Ishikawa (cell line): ENCODE data around the gene HOXB6.

Experiments used
- CREB1 ChIP-seq: IDR thresholded peaks from 2 replicates; pipeline ENCODE4 v1.6.1; 2012; ENCODE audit warnings: low read depth
- FOXM1 ChIP-seq: IDR thresholded peaks from 2 replicates; pipeline ENCODE4 v1.6.1; 2012; ENCODE audit warnings: low read depth, borderline replicate concordance
- TF ChIP-seq, protein P1 (sequence below): IDR thresholded peaks from 2 replicates; pipeline ENCODE4 v1.6.1; 2012; ENCODE audit warnings: low read depth, mild to moderate bottlenecking

DNA sequence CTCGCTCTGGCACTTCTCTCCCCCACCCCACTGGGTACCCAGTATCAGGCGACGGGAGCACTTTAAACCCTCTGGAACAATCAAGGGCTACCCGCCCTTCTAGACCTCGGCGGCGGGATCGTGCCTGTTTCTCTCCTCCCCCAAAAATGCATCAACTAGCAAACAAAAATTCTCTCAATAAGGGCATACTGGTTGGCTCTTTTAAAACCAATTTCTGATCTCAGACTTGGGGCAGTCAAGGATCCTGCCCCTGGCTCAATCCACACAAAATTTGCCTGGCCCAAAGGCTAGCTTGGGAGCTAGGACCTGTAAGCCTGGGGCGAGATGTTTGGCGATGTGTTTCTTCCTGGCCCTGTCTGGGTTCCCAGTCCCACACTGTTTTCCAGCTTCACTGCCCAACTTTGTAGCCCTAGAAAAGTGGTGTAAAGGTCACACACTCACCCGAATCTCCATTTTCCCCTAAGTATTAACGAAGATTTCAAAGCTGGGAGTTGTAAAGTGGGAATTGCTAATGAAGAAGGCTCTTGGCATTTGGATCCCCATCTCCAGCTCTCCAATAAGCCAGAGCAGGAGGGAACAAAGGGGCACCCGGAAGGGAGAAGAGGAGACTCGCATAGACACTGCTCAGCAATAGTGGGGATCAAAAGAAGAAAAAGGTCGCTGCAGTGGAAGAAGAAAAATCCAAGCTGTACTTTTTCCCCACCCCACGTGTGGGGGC, 45.5 kb downstream of the HOXB6 start:
- TF ChIP-seq CREB1 (no peak), FOXM1 (no peak)
- TF ChIP-seq, protein P1, sequence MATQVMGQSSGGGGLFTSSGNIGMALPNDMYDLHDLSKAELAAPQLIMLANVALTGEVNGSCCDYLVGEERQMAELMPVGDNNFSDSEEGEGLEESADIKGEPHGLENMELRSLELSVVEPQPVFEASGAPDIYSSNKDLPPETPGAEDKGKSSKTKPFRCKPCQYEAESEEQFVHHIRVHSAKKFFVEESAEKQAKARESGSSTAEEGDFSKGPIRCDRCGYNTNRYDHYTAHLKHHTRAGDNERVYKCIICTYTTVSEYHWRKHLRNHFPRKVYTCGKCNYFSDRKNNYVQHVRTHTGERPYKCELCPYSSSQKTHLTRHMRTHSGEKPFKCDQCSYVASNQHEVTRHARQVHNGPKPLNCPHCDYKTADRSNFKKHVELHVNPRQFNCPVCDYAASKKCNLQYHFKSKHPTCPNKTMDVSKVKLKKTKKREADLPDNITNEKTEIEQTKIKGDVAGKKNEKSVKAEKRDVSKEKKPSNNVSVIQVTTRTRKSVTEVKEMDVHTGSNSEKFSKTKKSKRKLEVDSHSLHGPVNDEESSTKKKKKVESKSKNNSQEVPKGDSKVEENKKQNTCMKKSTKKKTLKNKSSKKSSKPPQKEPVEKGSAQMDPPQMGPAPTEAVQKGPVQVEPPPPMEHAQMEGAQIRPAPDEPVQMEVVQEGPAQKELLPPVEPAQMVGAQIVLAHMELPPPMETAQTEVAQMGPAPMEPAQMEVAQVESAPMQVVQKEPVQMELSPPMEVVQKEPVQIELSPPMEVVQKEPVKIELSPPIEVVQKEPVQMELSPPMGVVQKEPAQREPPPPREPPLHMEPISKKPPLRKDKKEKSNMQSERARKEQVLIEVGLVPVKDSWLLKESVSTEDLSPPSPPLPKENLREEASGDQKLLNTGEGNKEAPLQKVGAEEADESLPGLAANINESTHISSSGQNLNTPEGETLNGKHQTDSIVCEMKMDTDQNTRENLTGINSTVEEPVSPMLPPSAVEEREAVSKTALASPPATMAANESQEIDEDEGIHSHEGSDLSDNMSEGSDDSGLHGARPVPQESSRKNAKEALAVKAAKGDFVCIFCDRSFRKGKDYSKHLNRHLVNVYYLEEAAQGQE: no peak
